WTC11 (cell line): ENCODE measurements around the gene IFITM5. TPM values are rescaled to one million over a fixed set of nuclear protein-coding genes. Genes with fewer than 3 reads are reported as not detected.

ENCODE experiments used
- GABPB1 ChIP-seq: sonication (generic); formaldehyde crosslinking; IDR thresholded peaks from 2 replicates; pipeline ENCODE4 v1.8.1; 2023; ENCODE audit warnings: mild to moderate bottlenecking, missing genetic modification reagents
- GRHL2 ChIP-seq: fragments of 250-450 bp; sonication (Bioruptor Pico); IDR thresholded peaks from 2 replicates; pipeline ENCODE4 v1.8.0; 2022; ENCODE audit warnings: mild to moderate bottlenecking, moderate library complexity; ENCODE audit not compliant: insufficient replicate concordance, severe bottlenecking
- HMGA2 ChIP-seq: fragments of 250-450 bp; sonication (Bioruptor Pico); IDR thresholded peaks from 2 replicates; pipeline ENCODE4 v1.4.0; 2021; ENCODE audit warnings: mild to moderate bottlenecking, moderate library complexity
- JUN ChIP-seq: sonication (generic); formaldehyde crosslinking; IDR thresholded peaks from 2 replicates; pipeline ENCODE4 v1.8.0; 2023; ENCODE audit warnings: mild to moderate bottlenecking, missing genetic modification reagents
- MYBL2 ChIP-seq: sonication (generic); formaldehyde crosslinking; IDR thresholded peaks from 2 replicates; pipeline ENCODE4 v1.8.1; 2023; ENCODE audit warnings: mild to moderate bottlenecking, moderate library complexity, missing genetic modification reagents
- NFATC4 ChIP-seq: fragments of 250-450 bp; sonication (Bioruptor Pico); IDR thresholded peaks from 2 replicates; pipeline ENCODE4 v1.9.0; 2021; ENCODE audit warnings: mild to moderate bottlenecking
- SMAD3 ChIP-seq: sonication (generic); formaldehyde crosslinking; IDR thresholded peaks from 2 replicates; pipeline ENCODE4 v1.8.0; 2022; ENCODE audit warnings: missing genetic modification reagents, mild to moderate bottlenecking, borderline replicate concordance
- TP53 ChIP-seq: sonication (generic); formaldehyde crosslinking; IDR thresholded peaks from 2 replicates; pipeline ENCODE4 v1.8.1; 2023; ENCODE audit warnings: mild to moderate bottlenecking, missing genetic modification reagents
- ZBTB21 ChIP-seq: sonication (generic); formaldehyde crosslinking; IDR thresholded peaks from 2 replicates; pipeline ENCODE4 v1.8.1; 2023; ENCODE audit warnings: mild to moderate bottlenecking, missing genetic modification reagents, borderline replicate concordance
- ZNF416 ChIP-seq: fragments of 250-450 bp; sonication (Bioruptor Pico); IDR thresholded peaks from 2 replicates; pipeline ENCODE4 v1.9.0; 2021; ENCODE audit warnings: mild to moderate bottlenecking, inconsistent platforms
- ZNF671 ChIP-seq: fragments of 250-450 bp; sonication (Bioruptor Pico); IDR thresholded peaks from 2 replicates; pipeline ENCODE4 v1.8.0; 2021; ENCODE audit warnings: mild to moderate bottlenecking
- total RNA-seq: library from RNA; stranded (reverse); gene quantifications from 3 replicates; pipeline ENCODE4 v1.2.3, GENCODE V29; 2021
- TF ChIP-seq, protein P1 (sequence below): fragments of 250-450 bp; sonication (Bioruptor Pico); conservative IDR thresholded peaks from 2 replicates; pipeline ENCODE4 v1.9.0; 2021; ENCODE audit warnings: mild to moderate bottlenecking
- TF ChIP-seq, protein P2 (sequence below): sonication (generic); formaldehyde crosslinking; IDR thresholded peaks from 2 replicates; pipeline ENCODE4 v1.8.0; 2022; ENCODE audit warnings: mild to moderate bottlenecking, missing genetic modification reagents
- TF ChIP-seq, protein P3 (sequence below): sonication (generic); formaldehyde crosslinking; IDR thresholded peaks from 2 replicates; pipeline ENCODE4 v1.8.1; 2022; ENCODE audit warnings: mild to moderate bottlenecking, moderate library complexity, missing genetic modification reagents
- TF ChIP-seq, protein P4 (sequence below): sonication (generic); formaldehyde crosslinking; conservative IDR thresholded peaks from 2 replicates; pipeline ENCODE4 v1.8.1; 2023; ENCODE audit warnings: mild to moderate bottlenecking, low read depth, missing genetic modification reagents, moderate library complexity
- TF ChIP-seq, protein P5 (sequence below): sonication (generic); formaldehyde crosslinking; IDR thresholded peaks from 2 replicates; pipeline ENCODE4 v1.8.0; 2022; ENCODE audit warnings: mild to moderate bottlenecking, missing genetic modification reagents
- TF ChIP-seq, protein P6 (sequence below): sonication (generic); formaldehyde crosslinking; IDR thresholded peaks from 2 replicates; pipeline ENCODE4 v1.8.1; 2022; ENCODE audit warnings: missing genetic modification reagents, borderline replicate concordance
- TF ChIP-seq, protein P7 (sequence below): sonication (generic); formaldehyde crosslinking; IDR thresholded peaks from 2 replicates; pipeline ENCODE4 v1.8.1; 2023; ENCODE audit warnings: mild to moderate bottlenecking, missing genetic modification reagents, borderline replicate concordance
- TF ChIP-seq, protein P8 (sequence below): fragments of 250-450 bp; sonication (Bioruptor Pico); IDR thresholded peaks from 2 replicates; pipeline ENCODE4 v1.8.0; 2021; ENCODE audit warnings: mild to moderate bottlenecking
- TF ChIP-seq, protein P9 (sequence below): sonication (generic); formaldehyde crosslinking; IDR thresholded peaks from 2 replicates; pipeline ENCODE4 v1.8.1; 2023; ENCODE audit warnings: mild to moderate bottlenecking, missing genetic modification reagents

The IFITM5 gene
- total RNA-seq, 1 experiment from 2014 or later = not detected

DNA sequence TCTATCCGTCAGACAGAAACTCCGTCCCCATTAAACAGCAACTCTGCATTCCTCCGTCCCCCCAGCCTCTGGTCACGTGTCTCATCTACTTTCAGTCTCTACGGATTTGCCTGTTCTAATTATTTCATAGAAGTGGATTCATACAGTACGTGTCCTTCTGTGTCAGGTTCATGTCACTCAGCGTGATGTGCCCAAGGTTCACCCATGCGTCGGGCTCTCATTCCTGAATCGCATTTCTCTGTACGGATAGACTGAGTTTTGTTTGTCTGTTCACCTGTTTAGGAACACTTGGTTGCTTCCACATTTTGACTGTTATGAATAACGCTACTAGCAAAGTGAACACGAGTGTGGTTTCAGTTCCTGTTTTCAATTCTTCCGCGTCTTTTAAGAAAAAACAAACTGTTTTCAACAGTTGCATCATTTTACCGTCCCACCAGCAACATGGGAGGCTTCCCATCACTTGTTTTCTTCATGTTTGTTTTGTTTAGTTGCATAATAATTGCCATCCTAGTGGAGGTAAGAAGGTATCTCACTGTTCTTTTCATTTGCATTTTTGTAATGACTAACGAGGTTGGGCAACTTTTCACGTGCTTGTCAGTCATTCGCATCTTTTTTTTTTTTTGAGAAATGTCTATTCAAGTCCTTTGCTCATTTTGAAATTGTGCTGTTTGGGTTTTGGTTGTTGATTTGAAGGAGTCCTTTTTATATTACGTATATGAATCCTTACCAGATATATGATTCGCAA, 30.0 kb downstream of the IFITM5 start (continued):
- TF ChIP-seq, protein P1, sequence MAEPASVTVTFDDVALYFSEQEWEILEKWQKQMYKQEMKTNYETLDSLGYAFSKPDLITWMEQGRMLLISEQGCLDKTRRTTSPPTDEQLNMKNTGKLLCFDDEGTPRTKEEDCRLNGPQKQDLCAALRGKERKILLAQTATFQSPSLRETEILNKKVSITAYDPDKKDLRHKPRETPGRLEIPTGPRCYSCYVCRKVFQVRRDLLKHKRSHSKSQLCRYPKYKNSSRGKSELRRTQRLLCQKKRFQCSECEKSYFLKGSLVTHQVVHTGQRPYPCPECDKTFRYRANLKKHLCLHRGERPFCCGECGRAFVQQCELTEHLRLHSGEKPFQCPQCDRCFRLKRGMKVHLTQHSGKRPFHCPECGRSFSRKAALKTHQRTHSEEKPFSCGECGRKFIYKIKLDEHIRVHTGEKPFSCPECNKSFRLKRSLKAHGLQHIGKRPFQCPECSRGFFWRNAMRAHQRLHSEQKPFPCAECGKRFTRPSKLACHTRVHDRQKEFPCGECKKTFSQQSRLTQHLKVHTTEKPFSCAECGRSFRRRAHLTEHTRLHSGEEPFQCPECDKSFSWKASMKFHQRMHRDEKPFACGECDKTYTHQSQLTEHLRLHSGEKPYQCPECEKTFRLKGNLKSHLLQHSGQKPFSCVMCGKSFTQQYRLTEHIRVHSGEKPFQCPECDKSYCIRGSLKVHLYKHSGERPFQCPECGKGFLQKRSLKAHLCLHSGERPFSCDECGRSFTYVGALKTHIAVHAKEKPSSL (CRISPR knock-in tag) = no peak
- TF ChIP-seq SMAD3 (CRISPR knock-in tag) (no peak), MYBL2 (CRISPR knock-in tag) (no peak), TP53 (CRISPR knock-in tag) (no peak), ZBTB21 (CRISPR knock-in tag) (no peak), ZNF416 (CRISPR knock-in tag) (no peak), NFATC4 (CRISPR knock-in tag) (no peak), HMGA2 (CRISPR knock-in tag) (no peak), GRHL2 (CRISPR knock-in tag) (no peak), JUN (CRISPR knock-in tag) (no peak), GABPB1 (peak; percentile 86), ZNF671 (CRISPR knock-in tag) (no peak)
- TF ChIP-seq, protein P2, sequence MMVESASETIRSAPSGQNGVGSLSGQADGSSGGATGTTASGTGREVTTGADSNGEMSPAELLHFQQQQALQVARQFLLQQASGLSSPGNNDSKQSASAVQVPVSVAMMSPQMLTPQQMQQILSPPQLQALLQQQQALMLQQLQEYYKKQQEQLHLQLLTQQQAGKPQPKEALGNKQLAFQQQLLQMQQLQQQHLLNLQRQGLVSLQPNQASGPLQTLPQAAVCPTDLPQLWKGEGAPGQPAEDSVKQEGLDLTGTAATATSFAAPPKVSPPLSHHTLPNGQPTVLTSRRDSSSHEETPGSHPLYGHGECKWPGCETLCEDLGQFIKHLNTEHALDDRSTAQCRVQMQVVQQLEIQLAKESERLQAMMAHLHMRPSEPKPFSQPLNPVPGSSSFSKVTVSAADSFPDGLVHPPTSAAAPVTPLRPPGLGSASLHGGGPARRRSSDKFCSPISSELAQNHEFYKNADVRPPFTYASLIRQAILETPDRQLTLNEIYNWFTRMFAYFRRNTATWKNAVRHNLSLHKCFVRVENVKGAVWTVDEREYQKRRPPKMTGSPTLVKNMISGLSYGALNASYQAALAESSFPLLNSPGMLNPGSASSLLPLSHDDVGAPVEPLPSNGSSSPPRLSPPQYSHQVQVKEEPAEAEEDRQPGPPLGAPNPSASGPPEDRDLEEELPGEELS (CRISPR knock-in tag) = no peak
- TF ChIP-seq, protein P3, sequence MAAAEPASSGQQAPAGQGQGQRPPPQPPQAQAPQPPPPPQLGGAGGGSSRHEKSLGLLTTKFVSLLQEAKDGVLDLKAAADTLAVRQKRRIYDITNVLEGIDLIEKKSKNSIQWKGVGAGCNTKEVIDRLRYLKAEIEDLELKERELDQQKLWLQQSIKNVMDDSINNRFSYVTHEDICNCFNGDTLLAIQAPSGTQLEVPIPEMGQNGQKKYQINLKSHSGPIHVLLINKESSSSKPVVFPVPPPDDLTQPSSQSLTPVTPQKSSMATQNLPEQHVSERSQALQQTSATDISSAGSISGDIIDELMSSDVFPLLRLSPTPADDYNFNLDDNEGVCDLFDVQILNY = no peak
- TF ChIP-seq, protein P4, sequence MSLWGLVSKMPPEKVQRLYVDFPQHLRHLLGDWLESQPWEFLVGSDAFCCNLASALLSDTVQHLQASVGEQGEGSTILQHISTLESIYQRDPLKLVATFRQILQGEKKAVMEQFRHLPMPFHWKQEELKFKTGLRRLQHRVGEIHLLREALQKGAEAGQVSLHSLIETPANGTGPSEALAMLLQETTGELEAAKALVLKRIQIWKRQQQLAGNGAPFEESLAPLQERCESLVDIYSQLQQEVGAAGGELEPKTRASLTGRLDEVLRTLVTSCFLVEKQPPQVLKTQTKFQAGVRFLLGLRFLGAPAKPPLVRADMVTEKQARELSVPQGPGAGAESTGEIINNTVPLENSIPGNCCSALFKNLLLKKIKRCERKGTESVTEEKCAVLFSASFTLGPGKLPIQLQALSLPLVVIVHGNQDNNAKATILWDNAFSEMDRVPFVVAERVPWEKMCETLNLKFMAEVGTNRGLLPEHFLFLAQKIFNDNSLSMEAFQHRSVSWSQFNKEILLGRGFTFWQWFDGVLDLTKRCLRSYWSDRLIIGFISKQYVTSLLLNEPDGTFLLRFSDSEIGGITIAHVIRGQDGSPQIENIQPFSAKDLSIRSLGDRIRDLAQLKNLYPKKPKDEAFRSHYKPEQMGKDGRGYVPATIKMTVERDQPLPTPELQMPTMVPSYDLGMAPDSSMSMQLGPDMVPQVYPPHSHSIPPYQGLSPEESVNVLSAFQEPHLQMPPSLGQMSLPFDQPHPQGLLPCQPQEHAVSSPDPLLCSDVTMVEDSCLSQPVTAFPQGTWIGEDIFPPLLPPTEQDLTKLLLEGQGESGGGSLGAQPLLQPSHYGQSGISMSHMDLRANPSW (CRISPR knock-in tag) = no peak
- TF ChIP-seq, protein P5, sequence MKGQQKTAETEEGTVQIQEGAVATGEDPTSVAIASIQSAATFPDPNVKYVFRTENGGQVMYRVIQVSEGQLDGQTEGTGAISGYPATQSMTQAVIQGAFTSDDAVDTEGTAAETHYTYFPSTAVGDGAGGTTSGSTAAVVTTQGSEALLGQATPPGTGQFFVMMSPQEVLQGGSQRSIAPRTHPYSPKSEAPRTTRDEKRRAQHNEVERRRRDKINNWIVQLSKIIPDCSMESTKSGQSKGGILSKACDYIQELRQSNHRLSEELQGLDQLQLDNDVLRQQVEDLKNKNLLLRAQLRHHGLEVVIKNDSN (CRISPR knock-in tag) = peak; percentile 70; the same call in 1 of the 2 replicates
- TF ChIP-seq, protein P6, sequence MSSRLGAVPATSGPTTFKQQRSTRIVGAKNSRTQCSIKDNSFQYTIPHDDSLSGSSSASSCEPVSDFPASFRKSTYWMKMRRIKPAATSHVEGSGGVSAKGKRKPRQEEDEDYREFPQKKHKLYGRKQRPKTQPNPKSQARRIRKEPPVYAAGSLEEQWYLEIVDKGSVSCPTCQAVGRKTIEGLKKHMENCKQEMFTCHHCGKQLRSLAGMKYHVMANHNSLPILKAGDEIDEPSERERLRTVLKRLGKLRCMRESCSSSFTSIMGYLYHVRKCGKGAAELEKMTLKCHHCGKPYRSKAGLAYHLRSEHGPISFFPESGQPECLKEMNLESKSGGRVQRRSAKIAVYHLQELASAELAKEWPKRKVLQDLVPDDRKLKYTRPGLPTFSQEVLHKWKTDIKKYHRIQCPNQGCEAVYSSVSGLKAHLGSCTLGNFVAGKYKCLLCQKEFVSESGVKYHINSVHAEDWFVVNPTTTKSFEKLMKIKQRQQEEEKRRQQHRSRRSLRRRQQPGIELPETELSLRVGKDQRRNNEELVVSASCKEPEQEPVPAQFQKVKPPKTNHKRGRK (CRISPR knock-in tag) = no peak
- TF ChIP-seq, protein P7, sequence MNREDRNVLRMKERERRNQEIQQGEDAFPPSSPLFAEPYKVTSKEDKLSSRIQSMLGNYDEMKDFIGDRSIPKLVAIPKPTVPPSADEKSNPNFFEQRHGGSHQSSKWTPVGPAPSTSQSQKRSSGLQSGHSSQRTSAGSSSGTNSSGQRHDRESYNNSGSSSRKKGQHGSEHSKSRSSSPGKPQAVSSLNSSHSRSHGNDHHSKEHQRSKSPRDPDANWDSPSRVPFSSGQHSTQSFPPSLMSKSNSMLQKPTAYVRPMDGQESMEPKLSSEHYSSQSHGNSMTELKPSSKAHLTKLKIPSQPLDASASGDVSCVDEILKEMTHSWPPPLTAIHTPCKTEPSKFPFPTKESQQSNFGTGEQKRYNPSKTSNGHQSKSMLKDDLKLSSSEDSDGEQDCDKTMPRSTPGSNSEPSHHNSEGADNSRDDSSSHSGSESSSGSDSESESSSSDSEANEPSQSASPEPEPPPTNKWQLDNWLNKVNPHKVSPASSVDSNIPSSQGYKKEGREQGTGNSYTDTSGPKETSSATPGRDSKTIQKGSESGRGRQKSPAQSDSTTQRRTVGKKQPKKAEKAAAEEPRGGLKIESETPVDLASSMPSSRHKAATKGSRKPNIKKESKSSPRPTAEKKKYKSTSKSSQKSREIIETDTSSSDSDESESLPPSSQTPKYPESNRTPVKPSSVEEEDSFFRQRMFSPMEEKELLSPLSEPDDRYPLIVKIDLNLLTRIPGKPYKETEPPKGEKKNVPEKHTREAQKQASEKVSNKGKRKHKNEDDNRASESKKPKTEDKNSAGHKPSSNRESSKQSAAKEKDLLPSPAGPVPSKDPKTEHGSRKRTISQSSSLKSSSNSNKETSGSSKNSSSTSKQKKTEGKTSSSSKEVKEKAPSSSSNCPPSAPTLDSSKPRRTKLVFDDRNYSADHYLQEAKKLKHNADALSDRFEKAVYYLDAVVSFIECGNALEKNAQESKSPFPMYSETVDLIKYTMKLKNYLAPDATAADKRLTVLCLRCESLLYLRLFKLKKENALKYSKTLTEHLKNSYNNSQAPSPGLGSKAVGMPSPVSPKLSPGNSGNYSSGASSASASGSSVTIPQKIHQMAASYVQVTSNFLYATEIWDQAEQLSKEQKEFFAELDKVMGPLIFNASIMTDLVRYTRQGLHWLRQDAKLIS = no peak
- TF ChIP-seq, protein P8, sequence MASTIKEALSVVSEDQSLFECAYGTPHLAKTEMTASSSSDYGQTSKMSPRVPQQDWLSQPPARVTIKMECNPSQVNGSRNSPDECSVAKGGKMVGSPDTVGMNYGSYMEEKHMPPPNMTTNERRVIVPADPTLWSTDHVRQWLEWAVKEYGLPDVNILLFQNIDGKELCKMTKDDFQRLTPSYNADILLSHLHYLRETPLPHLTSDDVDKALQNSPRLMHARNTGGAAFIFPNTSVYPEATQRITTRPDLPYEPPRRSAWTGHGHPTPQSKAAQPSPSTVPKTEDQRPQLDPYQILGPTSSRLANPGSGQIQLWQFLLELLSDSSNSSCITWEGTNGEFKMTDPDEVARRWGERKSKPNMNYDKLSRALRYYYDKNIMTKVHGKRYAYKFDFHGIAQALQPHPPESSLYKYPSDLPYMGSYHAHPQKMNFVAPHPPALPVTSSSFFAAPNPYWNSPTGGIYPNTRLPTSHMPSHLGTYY (CRISPR knock-in tag) = no peak
- TF ChIP-seq, protein P9, sequence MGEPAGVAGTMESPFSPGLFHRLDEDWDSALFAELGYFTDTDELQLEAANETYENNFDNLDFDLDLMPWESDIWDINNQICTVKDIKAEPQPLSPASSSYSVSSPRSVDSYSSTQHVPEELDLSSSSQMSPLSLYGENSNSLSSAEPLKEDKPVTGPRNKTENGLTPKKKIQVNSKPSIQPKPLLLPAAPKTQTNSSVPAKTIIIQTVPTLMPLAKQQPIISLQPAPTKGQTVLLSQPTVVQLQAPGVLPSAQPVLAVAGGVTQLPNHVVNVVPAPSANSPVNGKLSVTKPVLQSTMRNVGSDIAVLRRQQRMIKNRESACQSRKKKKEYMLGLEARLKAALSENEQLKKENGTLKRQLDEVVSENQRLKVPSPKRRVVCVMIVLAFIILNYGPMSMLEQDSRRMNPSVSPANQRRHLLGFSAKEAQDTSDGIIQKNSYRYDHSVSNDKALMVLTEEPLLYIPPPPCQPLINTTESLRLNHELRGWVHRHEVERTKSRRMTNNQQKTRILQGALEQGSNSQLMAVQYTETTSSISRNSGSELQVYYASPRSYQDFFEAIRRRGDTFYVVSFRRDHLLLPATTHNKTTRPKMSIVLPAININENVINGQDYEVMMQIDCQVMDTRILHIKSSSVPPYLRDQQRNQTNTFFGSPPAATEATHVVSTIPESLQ (CRISPR knock-in tag) = no peak
